ENCODE measurements around the gene GLIPR2.
A peak's percentile ranks its signal among the peaks of the same experiment; 100 is the strongest.
"Not testable (repeated sequence)": the region's sequence is repeated elsewhere in the genome, so short reads cannot be mapped to it uniquely, and the experiment has no call there.

GLIPR2 gene

DNA sequence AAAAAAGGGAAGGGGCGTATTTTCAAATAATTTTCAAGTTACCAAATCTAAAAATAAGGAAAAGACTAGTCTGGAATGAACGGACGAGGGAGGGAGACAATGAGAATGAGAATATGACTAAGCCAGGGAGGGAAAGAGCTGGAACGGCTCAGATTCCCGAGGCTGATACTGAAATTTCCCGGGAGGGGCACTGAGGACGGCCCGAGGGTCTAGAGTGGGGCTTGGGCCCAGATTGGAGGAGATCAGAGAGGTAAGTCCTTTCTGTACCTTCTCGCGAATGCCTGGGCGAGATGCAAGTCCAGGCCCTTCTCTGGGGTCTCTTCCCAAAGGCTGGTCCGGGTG is 29.3 kb downstream of the GLIPR2 start:
- DNase-seq: peak; percentile 66

DNA sequence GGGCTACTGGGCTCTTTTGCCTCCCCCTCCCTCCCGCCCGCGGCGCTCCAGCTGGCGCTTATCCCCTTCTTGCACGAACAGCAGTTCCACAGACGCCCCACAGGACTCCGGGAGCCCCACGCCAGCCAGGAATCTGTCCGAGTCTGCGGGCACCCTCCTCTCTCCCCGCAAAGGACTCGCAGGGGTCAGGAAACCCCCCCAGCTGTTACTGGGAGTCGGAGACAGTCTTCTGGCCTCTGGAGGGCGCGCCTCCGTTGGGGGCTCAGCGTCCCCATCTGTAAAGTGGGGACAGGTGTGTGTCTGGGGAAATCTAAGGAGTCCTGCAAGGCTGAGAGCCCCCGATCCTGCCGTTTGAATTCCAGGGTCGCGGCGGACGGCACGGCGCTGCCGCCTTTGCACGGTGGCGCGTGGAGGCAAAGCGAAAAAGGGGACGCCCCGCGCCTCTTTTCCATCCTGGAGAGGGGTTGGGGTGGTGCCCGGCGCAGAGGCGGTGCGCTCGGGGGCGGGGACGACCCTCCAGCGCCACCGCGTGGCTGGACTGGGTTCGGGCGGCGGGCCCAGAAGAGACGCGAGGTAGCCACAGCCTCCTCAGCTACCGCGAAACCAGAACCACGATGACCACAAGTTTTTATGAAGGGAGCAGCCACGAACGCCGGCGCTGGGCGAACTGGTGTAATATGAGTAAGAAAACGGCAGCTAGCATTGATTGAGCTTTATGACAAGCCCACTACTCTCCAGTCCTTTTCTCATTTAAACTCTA is 29.8 kb downstream of the GLIPR2 start:
- peak; percentile 90 for DNase-seq

DNA sequence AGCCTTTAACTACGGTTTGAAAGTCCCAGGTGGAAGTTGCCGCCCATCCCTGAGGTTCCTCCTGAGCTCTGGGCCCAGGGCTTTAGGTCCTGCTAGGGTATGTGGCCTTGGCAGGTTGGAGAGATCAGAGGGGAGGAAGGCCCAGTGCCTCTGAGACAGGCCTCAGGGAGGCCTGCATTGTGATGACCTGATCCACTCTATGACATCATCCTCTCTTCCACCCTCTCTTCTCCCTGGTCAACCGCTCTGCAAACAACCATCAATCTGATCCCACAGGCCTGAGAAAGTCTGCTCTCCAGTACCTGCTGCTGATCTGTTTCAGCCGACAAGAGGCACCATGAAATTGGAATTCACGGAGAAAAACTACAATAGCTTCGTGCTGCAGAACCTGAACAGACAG is 32.6 kb downstream of the GLIPR2 start, which contains the start of gene CCIN:
TSS of gene CCIN (plus strand) at position 223 of the 400 bp plus-strand sequence. CDS start at position 338, 115 bp downstream.
- DNase-seq: no peak

DNA sequence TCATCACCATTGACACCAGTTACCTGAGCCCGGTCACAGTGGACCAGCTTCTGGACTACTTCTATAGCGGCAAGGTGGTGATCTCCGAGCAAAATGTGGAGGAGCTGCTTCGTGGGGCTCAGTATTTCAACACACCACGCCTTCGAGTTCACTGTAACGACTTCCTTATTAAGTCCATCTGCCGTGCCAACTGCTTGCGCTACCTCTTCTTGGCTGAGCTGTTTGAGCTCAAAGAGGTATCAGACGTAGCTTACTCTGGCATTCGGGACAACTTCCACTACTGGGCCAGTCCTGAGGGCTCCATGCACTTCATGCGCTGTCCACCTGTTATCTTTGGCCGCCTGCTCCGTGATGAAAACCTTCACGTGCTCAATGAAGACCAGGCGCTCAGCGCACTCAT is 33.2 kb downstream of the GLIPR2 start:
- no peak for DNase-seq

DNA sequence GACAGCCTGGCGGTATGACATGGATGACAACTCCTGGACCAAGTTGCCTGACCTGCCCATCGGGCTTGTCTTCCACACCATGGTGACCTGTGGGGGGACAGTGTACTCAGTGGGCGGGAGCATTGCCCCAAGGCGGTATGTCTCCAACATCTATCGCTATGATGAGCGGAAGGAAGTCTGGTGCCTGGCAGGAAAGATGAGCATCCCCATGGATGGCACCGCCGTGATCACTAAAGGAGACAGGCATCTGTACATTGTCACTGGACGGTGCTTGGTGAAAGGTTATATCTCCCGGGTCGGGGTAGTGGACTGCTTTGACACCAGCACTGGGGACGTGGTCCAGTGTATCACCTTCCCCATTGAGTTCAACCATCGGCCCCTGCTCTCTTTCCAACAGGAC is 34.0 kb downstream of the GLIPR2 start:
- no peak for DNase-seq

DNA sequence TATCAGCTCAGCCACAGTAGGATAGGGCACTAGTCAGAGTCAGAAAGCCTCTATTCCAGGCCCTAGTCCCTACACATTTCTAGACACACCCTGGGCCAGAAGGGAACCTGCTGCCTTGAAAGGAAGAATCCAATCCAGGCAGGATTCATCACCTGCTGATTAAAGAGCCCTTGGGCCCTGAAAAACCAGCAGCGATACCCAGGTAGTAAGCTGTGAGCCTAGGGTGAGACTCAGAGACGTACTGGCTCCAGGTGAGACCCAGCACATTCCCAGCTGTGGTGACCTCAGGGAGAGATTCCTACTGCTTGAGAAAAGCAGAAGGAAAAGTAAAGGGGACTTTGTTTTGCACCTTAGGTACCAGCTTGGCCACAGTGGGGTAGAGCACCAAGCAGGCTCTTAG is 37.3 kb downstream of the GLIPR2 start:
- no peak for DNase-seq

DNA sequence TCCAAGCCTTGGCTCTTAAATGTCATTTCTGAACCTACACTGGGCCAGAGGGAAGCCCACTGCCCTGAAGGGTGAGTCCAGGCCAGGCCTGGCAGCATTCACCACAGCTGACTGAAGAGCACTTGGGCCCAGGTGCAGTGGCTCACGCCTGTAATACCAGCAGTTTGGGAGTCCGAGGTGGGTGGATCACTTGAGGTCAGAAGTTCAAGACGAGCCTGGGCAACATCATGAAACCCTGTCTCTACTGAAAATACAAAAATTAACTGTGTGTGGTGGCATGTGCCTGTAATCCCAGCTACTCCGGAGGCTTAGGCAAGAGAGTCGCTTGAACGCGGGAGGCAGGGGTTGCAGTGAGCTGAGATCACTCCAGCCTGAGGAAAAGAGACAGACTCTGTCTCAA is 37.7 kb downstream of the GLIPR2 start:
- no peak for DNase-seq

DNA sequence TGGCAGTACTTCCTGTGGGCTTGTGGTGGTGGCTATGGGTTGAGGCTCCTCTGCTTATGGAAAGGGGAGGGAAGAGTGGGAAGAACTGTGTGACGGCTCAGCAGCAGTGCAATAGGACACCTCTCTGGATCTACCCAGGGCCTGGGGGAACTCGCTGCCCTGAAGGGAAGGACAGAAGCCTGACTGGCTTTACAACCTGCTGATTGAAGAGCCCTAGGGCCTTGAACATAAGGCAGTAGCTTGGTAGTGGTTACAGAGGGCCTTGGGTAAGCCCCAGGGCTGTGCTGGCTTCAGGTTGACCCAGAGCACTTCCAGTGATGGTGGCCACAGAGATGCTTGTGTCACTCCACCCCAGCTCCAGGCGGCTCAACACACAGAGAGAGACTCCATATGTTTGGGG is 38.2 kb downstream of the GLIPR2 start:
- DNase-seq: peak; percentile 79

DNA sequence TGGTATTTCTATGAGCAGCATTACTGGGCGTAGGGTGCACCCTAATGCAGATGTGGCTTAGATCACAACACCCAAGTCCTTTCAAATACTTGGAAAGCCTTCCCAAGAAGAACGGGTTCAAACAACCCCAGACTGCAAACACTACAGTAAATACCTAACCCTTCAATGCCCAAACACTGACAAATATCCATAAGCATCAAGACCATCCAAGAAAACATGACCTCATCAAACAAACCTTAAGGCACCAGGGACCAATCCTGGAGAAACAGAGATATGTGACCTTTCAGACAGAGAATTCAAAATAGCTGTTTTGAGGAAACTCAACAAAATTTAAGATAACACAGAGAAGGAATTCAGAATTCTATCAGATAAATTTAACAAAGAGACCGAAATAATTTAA is 38.7 kb downstream of the GLIPR2 start:
- not testable (repeated sequence) for DNase-seq

DNA sequence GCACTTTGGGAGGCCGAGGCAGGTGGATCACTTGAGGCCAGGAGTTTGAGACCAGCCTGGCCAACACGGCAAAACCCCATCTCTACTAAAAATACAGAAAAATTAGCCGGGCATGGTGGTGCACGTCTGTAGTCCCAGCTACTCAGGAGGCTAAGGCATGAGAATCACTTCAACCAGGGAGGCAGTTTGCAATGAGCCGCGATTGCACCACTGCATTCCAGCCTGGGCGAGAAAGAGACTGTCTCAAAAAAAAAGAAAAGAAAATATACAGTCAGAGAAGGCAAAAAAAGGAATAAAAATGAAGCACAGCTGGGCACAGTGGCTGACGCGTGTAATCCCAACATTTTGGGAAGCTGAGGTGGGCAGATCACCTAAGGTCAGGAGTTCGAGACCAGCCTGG is 40.0 kb downstream of the GLIPR2 start:
- not testable (repeated sequence) for DNase-seq

DNA sequence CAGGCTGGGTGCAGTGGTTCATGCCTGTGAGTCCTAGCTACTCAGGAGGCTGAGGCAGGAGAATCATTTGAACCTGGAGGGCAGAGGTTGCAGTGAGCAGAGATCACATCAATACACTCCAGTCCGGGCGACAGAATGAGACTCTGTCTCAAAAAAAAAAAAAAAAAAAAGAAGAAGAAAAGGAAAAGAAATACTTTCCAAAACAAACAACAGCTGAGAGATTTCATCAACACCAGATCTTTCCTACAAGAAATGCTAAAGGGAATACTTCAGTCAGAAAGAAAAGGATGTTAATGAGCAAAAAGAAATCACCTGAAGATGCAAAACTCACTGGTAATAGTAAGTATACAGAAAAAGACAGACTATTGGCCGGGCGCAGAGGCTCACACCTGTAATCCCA is 41.0 kb downstream of the GLIPR2 start:
- no peak for DNase-seq

DNA sequence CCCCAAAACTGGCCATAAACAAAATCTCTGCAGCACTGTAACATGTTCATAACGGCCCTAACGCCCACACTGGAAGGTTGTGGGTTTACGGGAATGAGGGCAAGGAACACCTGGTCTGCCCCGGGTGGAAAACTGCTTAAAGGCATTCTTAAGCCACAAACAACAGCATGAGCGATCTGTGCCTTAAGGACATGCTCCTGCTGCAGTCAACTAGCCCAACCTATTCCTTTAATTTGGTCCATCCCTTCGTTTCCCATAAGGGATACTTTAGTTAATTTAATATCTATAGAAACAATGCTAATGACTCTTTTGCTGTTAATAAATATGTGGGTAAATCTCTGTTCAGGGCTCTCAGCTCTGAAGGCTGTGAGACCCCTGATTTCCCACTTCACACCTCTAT is 43.7 kb downstream of the GLIPR2 start:
- not testable (repeated sequence) for DNase-seq

DNA sequence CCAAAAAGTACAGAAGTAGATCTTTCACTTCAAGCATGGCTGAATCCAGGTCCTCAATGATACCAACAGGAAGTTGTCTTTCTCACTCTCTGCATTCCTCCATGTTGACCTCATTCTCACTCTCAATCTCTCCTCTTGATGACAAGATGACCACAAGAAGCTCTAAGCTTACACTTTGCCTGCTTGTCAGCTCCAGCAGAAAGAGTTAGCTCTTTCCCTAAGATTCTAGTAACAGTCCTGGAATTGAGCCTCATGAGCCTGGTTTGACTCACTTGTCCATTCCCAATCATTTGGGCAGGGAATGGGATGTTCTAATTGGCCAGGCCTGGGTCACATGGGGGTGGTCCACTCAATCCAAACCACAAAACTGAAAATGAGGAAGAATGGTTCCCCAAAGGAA is 50.9 kb downstream of the GLIPR2 start:
- DNase-seq: no peak

DNA sequence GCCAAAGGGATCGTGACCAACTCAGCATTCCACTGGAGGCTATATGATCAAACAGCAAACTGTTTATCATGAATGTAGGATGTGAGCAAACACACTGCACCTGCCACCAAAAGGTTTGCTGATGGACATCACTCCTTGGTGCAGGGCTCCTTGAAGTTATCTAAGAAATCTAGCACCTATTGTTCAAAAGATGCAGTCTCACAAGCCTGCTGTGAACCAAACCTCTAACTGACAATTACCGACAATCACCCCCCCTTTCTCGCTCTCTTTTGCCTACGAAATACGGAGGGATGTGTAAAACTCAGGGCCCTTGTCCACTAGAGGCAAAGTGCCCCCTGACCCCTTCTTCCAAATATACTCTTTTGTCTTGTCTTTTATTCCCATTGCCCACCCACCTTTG is 51.7 kb downstream of the GLIPR2 start:
- no peak for DNase-seq

DNA sequence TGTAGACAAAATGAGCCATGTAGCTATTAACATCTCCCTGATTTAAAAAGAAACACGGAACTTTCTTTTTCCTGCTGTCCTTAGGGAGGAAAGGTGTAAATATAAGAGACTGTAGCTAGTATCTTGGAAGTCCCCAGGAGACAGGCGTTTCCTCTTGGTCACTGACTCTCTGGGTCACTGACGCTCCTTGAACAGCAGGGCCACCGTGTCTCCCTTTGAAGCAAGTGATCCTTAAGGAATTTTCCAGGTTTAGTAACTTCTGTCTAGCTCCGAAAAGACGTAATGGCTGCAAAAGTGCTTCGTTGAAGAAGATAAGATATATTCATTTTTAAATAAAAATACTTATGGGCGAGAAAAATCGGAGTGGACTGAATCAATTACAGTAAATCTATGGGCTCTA is 53.4 kb downstream of the GLIPR2 start:
- DNase-seq: no peak

DNA sequence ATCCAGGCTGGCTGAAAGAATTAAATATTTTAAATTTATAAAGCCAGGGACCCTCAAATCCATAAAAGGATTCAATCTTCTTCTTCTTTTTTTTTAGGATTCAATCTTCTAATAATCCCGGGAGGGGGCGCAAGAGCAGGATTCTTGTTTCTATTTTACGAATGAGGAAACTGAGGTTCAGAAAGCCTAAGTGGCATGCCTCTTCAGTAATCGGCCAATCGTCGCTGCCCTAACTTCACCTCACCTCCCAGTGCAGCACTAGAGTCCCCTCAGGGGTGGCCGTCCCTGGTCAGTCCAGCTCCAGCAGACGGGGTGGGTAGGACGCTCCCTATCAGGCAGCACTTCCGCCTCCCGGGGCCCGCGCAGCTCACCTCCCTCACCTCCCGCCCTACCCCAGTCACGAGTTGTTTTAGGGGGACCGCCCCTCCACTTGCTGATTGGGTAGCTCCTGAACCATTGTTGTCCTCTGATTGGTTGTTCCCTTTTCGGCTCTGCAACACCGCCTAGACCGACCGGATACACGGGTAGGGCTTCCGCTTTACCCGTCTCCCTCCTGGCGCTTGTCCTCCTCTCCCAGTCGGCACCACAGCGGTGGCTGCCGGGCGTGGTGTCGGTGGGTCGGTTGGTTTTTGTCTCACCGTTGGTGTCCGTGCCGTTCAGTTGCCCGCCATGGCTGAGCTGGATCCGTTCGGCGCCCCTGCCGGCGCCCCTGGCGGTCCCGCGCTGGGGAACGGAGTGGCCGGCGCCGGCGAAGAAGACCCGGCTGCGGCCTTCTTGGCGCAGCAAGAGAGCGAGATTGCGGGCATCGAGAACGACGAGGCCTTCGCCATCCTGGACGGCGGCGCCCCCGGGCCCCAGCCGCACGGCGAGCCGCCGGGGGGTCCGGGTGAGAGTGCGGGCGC is 54.1 kb downstream of the GLIPR2 start, which contains the start of gene CLTA:
TSS of gene CLTA (plus strand) at position 534 of the 902 bp plus-strand sequence. CDS start at position 670, 136 bp downstream.
- DNase-seq: peak; percentile 100

DNA sequence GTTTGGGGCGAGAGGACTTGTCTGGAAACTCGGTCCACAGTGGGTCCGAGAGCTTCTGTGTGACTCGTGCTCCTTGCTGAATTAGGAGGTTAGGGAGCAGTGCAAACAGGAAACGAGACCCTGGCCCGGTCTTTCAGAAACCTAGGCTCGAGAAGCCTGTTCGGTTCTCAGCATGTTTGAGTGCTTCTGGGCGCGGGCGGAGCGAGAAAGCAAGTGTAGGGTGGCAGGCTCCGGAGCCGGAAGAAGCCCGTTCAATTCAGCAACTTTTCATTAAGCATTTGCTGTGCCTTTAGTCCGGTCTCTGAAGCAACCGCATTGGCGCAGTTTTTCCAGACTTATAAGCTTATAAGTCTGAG is 54.7 kb downstream of the GLIPR2 start:
- no peak for DNase-seq

DNA sequence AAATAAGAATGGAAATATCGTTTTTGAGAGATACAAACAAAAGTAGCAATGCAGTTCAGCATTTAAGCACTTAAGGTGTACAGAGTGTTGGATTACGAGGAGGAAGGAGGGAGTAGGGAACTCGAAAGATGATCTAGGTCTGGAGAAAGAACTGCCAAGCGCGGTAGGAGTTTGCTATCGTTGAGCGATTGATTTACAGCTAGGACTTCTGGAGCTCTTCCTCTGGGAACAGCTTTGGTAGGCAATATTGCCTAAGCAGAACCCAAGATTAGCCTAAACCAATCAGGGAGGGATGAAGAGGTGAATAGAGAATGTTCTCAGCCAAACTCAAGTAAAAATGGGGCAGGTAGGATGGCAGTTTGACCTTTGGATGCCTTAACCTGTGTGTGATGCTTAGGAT is 55.2 kb downstream of the GLIPR2 start:
- DNase-seq: no peak

DNA sequence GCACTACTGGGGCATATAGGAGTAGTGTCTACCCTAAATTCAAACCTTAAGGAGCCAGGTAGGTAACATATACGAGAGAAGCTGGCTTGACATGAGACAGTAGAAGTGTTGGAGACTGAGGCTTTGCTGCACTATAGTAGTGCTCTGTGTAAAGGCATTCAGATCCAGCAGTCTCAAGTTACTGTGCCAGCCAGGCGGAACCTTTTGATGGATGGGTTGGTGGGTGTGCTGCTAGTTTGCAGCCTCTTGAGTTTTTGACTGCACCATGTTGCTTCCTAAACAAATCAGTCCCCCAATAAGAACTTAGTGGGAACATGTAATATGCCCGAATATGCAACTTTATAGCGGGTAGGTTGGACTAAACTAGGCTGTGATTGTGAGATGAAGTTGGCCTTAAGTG is 55.7 kb downstream of the GLIPR2 start:
- no peak for DNase-seq

DNA sequence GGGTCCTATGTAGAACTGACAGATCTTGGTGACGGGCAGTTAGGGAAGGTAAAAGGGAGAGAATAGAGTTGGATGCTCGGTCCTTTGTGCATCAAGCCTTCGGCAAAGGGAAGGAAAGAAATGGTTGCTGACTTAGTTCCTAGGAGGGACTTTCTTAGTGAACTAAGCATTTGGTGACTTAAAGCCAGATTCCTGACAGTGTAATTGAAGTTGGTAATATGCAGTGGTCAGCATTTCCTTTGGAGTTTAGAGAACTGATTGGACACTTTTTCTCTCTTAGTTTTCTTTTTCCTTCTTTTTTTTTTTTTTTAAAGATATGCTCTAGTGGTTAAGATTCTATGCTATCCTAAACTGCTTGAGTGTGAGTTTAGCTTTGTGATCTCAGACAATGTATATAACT is 56.5 kb downstream of the GLIPR2 start:
- no peak for DNase-seq

DNA sequence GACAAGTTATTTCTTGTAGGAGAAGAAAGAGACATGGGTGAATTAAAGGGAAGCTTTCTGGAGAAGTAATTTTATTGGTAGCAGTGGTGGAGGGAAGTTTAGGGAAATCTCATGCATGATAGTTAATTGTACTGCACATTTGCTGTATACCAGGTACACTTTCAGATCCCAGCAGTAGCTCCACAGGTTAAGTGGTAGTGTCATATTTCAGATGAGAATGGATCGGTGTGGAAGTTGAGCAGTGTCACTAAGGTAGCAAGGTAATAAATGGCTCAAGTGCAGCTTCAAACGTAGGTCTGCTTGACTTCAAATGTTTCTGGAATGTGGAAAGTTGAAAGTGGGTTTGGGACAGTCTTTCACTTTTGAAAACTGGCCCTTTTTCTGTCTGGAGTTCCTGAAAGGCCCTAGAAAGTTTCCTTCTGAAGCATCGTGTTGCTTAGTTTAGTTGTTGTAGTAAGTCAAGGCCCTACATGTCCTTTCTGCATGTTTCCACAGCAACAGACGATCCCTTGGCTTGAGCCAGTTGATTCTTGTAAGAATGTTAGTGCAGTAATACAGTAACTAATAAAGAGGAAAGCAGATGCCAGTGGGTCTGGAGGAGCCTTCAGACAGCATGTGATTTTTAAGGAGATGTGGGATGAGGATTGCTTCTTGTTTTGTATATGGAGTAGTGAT is 57.9 kb downstream of the GLIPR2 start:
- no peak for DNase-seq

DNA sequence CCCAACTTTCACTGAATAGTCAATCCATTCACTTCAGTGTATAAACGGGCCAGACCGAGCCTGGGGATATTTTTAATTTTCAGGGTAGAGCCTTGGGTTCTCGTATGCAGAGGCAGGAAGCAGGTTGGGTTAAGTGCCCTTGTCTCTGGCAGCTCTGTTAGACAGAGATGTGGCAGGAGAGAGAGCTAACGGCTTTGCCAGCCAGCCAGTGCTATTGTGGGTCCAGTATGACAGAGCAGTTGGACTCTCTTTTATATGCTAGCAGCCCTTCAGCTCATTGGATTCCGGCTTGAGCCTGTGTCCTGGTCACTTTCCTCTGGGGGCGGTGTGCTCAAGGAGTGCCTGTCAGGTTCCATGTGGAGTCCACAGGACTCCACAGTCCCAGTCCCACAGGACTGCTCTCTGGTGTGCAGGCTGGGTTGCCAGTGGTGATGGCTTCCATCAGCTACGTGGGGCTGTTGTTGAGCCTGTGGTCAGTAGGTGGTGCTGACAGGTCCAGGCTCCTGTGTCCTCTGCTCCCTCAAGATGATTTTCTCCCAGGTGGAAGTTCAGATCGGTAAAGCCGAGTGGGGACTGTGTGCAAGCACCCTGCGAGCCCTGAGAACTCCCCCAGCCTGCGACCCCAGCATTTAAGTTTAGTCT is 68.5 kb downstream of the GLIPR2 start:
- DNase-seq: peak; percentile 79

DNA sequence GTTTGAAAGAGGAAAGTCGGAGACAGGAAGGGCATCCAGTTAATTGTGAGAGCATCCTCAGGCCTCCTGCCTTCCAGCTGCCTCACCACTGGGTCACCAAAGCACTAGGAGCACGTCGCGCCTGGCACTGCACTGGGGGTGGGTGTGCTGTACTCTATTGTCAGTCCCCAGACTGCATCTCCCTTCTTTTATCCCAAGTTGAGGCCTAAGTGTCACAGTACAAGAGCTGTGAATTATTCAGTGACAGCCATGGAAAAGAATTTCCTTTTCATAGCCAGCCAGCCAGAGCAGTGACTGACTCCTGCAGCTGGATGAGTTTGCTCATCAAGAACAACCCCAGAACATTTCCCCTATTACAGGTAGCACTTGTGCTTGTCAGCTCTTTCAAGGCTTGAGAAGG is 70.5 kb downstream of the GLIPR2 start:
- DNase-seq: peak; percentile 53

All from islet precursor cell (in vitro differentiated cells).